ENCODE data around the gene CKS1B. TPM values are rescaled to one million over a fixed set of nuclear protein-coding genes. Genes with fewer than 3 reads are reported as not detected.
A peak's percentile ranks its signal among the peaks of the same experiment; 100 is the strongest.

The CKS1B gene
- polyA plus RNA-seq, 3 donors: 80.2 to 111 (median 109) TPM

DNA sequence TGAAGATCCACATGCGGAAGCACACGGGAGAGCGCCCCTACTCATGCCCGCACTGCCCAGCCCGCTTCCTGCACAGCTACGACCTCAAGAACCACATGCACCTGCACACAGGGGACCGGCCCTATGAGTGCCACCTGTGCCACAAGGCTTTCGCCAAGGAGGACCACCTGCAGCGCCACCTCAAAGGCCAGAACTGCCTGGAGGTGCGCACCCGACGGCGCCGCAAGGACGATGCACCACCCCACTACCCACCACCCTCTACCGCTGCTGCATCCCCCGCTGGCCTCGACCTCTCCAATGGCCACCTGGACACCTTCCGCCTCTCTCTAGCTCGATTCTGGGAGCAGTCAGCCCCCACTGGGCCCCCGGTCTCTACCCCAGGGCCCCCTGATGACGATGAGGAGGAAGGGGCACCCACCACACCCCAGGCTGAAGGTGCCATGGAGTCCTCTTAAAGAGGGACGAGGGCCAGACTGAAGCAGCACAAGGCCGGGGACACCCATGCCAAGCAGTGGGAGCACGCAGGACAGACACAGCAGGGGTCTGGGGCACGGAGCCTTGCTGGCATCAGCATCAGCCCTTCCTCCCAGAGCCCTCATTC lies 41.9 kb downstream of the CKS1B start:
- DNase-seq (ENCODE audit: extremely low read depth in 1 of 11, low read depth in 9 of 11, low spot score in 4 of 11): no peak

DNA sequence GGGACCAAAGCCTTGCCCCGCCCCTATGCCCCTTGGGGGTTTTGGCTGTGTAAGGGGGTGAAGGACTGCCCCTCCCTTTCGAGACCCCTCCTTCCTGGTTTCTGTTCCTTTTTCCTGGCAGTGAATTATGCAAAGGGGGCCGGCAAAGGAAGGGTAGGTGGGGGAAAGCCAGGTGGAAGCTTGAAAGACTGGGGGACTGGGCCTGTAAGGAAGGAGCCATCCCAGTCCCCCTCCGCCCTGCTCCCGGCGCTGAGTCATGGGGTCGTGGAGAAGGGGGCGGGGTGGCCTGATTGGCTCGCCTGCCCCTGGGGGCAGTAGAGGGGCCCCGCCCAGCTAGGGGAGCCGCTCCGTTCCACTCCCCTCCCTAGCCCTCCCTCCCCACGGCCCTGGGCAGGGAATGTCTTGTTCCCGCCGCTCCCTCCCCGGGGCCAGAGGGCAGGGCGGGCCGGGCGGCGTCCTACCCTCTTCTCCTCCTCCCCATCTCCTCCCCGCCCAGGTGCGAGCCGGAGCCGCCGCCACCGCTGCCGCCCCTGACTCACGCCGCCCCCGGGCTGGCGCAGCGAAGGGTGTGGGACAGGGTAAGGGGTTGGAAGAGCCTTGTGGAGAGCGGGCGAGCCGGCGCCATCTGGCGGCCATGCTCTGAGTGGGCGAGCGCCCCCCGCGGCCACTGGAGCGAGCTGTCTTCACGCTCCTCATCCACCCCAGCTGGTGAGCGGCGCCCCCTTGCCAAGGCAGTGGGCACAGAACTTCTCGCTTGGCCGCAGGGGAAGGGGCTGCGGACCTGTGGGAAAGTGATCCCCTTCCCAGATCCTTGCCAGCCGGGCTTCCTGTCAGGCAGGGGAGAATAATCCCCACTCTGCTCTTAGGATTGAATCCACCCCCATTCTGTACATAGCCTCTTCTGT lies 42.8 kb downstream of the CKS1B start:
- peak in 6 of 11 donors; percentile 81 to 85 (median 83) for DNase-seq (ENCODE audit: extremely low read depth in 1 of 11, low read depth in 9 of 11, low spot score in 4 of 11)

DNA sequence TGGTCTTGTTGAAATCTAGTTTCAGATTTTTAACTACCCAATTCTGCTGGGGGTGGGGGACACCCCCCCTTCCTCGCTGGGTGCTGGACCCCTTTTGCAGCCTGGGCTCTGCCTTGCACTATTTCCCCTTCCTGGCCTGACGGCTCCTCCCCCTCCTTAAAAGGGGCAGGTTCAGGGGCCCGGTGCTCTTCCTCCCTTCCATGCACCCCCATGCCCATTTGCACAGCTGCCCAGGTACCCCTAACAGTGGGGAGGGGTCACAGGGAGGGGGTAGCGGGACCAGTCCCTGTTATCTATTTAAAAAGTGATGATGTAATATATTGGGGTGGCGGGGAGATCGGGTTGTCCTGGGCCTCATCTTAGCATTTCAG lies 43.5 kb downstream of the CKS1B start:
- no peak for DNase-seq (ENCODE audit: extremely low read depth in 1 of 11, low read depth in 9 of 11, low spot score in 4 of 11)

DNA sequence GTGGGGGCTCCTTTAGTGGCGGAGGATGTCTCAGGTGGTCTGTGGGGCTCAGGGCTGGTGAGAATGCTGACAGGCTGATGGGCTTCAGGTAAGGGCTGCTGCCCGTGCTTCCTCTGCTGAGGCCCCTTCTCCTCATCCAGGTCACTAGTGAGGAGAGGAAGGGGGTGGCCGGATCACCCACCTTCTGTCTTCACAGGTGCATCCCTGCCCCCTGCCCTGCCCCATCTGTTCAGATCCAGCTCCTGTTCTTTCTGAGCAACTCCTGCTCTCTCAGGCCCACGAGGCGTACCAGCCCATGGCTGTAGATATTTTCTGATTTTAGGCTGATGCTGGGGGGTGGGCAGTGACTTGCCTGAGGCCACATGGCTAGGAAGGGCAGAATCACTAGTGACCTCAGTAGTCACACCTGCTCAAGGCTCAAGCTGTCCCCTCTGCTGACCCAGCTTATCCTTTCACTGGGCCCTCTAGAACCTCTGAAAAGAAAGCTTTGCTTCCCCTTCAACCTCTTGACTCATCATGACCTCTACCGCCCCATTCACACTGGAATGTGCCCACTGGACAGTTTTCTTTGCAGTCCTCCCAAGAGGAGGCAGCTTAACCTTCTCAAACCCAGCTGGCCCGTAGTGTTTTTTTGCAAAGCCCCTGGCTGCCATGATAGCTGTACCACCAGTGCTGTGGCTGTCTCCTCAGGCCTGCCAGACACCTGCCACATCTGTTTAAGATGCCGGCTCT lies 44.3 kb downstream of the CKS1B start:
- DNase-seq (ENCODE audit: extremely low read depth in 1 of 11, low read depth in 9 of 11, low spot score in 4 of 11): no peak

DNA sequence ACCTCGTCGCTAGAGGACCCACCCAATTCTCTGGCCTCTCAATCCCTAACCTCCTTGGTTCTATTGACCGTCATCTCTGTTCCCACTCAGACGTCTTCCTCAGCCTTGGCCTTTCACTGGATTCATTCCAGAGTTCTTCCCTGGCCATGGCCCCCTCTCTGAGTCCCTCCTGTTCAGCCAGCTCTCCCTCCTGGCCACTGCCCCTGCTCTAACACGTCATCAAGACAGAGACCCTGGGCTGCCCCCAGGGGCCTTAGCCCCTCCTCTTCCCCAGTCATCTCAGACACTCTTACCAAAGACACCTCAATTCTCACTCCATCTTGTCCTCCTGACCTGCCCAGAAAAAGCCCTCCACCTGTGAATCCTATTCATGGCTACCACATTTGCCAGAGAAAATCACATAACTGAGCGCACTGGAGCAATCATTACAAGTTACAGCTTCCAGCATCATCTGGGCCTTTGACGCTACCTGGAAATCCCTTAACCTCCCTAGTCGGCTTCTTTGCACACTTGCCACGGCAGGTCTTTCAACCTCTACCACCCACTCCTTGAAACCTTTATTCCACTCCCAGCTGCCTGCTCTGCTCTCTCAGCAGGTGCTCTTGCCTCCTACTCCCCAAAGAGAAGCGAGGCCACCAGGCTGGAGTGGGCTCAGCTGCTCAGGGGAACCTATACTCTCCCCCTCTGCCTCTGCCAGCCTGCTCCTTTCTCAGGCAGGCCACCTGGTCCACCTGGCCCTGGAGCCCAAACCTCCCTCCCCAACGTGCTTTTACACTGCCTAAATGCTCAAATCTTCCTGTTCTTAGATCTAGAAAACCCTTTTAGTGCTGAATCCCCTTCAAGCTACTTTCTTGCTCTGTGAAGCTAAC lies 45.1 kb downstream of the CKS1B start:
- no peak for DNase-seq (ENCODE audit: extremely low read depth in 1 of 11, low read depth in 9 of 11, low spot score in 4 of 11)

DNA sequence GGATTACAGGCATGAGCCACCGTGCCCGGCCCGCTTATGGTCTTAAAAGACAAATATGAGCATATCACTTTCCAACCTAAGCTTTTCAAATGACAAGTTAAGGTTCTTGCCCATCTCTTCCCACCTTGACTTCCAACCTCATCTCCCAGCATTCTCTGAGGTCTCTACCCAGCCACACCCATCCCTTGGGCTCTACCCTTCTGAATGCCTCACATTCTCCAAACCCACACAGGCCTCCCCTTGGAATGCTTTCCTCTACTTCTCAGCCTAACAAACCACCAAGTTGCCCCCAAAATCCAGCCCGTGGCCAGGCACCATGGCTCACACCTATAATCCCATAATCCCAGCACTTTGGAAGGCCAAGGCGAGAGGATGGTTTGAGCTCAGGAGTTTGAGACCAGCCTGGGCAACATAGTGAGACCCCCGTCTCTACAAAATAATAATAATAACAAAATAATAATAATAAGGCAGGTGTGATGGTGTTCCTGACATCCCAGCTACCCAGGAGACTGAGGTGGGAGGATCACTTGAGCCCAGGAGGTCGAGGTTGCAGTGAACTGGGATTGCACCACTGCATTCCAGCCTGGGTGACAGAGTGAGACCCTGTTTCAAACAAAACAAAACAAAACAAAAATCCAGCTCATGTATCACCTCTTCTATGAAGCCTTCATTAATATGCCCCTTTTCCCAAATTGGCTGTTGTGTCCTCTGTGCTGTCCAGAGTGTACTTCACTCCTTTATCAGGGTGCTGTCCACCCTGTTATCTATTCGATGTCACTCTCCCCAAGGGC lies 47.9 kb downstream of the CKS1B start:
- no peak for DNase-seq (ENCODE audit: extremely low read depth in 1 of 11, low read depth in 9 of 11, low spot score in 4 of 11)

DNA sequence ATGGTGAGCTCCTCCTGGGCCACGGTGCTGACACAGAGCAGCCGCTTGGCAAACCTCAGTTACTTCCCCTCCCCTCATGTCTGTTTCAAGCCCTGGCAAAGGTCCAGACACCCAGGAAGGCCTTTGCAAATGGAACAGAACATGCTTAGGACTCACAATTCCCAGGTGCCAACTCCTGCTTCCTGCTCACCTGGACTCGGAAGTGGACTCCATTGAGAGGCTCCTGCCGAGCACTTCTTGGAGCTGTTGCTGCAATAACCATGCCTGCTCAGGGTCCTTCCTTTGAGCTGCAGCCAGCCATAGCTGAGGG lies 48.4 kb downstream of the CKS1B start:
- DNase-seq (ENCODE audit: extremely low read depth in 1 of 11, low read depth in 9 of 11, low spot score in 4 of 11): no peak

DNA sequence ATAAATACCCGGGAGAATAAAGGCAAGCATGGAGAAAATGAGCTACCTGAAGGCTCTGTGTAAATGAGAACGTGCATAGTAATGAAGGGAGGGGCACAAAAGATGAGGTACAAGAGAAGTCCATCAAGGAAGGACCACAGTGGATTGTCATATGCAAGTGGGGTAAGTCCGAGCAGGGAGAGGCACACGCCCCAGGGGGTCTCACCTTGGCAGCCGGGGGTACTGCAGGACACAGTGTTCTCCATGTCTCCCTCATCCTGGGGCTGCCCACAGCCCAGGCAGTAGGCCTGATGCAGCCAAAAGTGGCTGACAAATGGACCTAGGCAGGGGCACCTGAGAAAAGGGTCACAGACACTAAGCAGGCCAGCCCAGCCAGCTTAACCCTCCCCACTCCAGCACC lies 49.1 kb downstream of the CKS1B start:
- DNase-seq (ENCODE audit: extremely low read depth in 1 of 11, low read depth in 9 of 11, low spot score in 4 of 11): no peak

DNA sequence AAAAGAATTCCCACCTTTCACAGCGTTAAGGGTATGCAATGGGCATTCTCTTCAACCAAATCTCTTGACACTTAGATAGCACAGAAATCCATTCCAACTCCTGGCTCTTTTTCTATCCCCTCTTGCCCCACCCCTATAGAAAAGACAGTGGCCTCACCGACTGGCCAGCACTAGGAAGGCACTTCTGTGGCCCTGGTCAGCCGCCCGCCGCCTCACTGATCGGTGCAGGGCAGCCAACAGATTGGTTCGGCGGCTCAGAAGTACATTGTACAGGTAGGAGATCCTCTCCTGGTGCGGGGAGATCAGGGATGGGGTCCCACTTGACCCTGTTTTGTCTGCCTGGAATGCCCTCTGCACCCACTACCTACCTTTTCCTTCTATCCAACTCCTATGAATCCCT lies 49.8 kb downstream of the CKS1B start:
- DNase-seq (ENCODE audit: extremely low read depth in 1 of 11, low read depth in 9 of 11, low spot score in 4 of 11): no peak

DNA sequence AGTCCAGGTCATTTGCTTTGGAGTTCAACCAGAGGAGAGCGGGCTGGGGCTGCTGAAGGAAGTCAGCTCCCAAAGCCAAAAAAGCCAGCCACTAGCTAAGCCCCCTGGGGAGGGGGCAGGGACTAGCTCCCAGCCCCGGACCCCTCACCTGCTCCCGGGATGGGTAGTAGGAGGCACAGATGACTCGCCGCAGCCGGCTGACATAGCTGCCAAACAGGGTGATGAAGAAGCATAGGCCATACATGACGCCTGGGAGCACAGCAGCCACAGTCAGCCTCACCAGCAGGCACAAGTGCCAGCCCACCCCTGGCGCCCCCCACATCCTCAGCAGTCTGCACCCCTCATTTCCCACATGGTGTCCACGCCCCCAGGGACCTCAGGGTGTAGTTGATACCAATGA lies 51.7 kb downstream of the CKS1B start:
- DNase-seq (ENCODE audit: extremely low read depth in 1 of 11, low read depth in 9 of 11, low spot score in 4 of 11): no peak

DNA sequence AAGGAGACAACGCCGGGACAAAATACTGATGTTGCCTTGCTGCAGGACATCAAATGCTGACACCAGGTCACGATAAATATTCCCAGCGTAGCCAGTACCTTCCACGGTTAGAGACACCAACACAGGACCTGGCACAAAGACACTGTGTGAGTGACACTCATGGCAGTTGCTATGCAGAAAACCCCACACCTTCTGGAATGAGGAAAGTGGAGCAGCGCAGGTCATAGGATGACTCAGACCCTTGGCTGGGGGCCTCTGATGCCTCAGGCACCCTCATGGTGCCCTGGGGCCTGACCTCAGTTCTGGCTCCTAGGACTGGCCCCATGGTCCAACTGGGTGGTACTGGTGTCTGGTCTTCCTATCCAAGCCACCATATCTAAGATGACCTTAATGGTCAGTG lies 52.1 kb downstream of the CKS1B start:
- no peak for DNase-seq (ENCODE audit: extremely low read depth in 1 of 11, low read depth in 9 of 11, low spot score in 4 of 11)

Other genes with a start within 250 kb of the CKS1B start
- 1 to 10 TPM; 2.4 to 2.9 (median 2.9) TPM for gene KCNN3, start 104.4 kb upstream of the CKS1B start, polyA plus RNA-seq (ENCODE audit: insufficient read length in 3 of 3)
- 10 to 100 TPM; 37.9 to 48.3 (median 40.7) TPM for gene PMVK, start 38.0 kb upstream of the CKS1B start, polyA plus RNA-seq (ENCODE audit: insufficient read length in 3 of 3)
- 10 to 100 TPM; 56.2 to 80.8 (median 70.4) TPM for gene PBXIP1, start 18.6 kb upstream of the CKS1B start, polyA plus RNA-seq (ENCODE audit: insufficient read length in 3 of 3)
- 10 to 100 TPM; 41.5 to 48.0 (median 43.6) TPM for gene PYGO2, start 12.9 kb upstream of the CKS1B start, polyA plus RNA-seq (ENCODE audit: insufficient read length in 3 of 3)
- gene SHC1, start 3.9 kb upstream of the CKS1B start, polyA plus RNA-seq (ENCODE audit: insufficient read length in 3 of 3): 10 to 100 TPM; 73.4 to 84.2 (median 83.4) TPM
- gene FLAD1, start 8.7 kb downstream of the CKS1B start, polyA plus RNA-seq (ENCODE audit: insufficient read length in 3 of 3): 10 to 100 TPM; 26.1 to 34.1 (median 31.6) TPM
- gene LENEP, start 18.9 kb downstream of the CKS1B start, polyA plus RNA-seq (ENCODE audit: insufficient read length in 3 of 3): 1 to 10 TPM in 1 of 3 donors, under 1 TPM in 2; 0.42 to 1.6 (median 0.53) TPM
- gene ZBTB7B, start 28.1 kb downstream of the CKS1B start, polyA plus RNA-seq (ENCODE audit: insufficient read length in 3 of 3): 10 to 100 TPM; 12.6 to 18.6 (median 14.5) TPM
- 1 to 10 TPM; 1.3 to 3.2 (median 2.1) TPM for gene DCST2, start 59.1 kb downstream of the CKS1B start, polyA plus RNA-seq (ENCODE audit: insufficient read length in 3 of 3)
- under 1 TPM; 0.12 to 0.61 (median 0.32) TPM for gene DCST1, start 59.1 kb downstream of the CKS1B start, polyA plus RNA-seq (ENCODE audit: insufficient read length in 3 of 3)
- 10 to 100 TPM; 31.5 to 61.4 (median 57.2) TPM for gene ADAM15, start 76.6 kb downstream of the CKS1B start, polyA plus RNA-seq (ENCODE audit: insufficient read length in 3 of 3)
- gene EFNA4, start 89.1 kb downstream of the CKS1B start, polyA plus RNA-seq (ENCODE audit: insufficient read length in 3 of 3): 10 to 100 TPM; 18.5 to 21.2 (median 19.1) TPM
- 1 to 10 TPM; 6.7 to 7.2 (median 7.2) TPM for gene EFNA3, start 104.2 kb downstream of the CKS1B start, polyA plus RNA-seq (ENCODE audit: insufficient read length in 3 of 3)
- gene EFNA1, start 153.2 kb downstream of the CKS1B start, polyA plus RNA-seq (ENCODE audit: insufficient read length in 3 of 3): 10 to 100 TPM; 60.4 to 78.9 (median 65.0) TPM
- gene SLC50A1, start 161.2 kb downstream of the CKS1B start, polyA plus RNA-seq (ENCODE audit: insufficient read length in 3 of 3): 10 to 100 TPM; 48.7 to 64.8 (median 55.5) TPM
- gene DPM3, start 165.8 kb downstream of the CKS1B start, polyA plus RNA-seq (ENCODE audit: insufficient read length in 3 of 3): 10 to 100 TPM; 33.0 to 50.0 (median 46.7) TPM
- 100 to 1,000 TPM; 142 to 152 (median 147) TPM for gene KRTCAP2, start 198.6 kb downstream of the CKS1B start, polyA plus RNA-seq (ENCODE audit: insufficient read length in 3 of 3)
- gene TRIM46, start 199.2 kb downstream of the CKS1B start, polyA plus RNA-seq (ENCODE audit: insufficient read length in 3 of 3): 1 to 10 TPM; 3.2 to 5.7 (median 4.0) TPM
- 10 to 100 TPM; 35.1 to 51.0 (median 35.4) TPM for gene THBS3, start 233.2 kb downstream of the CKS1B start, polyA plus RNA-seq (ENCODE audit: insufficient read length in 3 of 3)
- 10 to 100 TPM; 37.0 to 47.7 (median 41.8) TPM for gene MTX1, start 234.0 kb downstream of the CKS1B start, polyA plus RNA-seq (ENCODE audit: insufficient read length in 3 of 3)